DLD1 (cell line): ENCODE results near the gene ROR1.
"Not testable (repeated sequence)": the region's sequence is repeated elsewhere in the genome, so short reads cannot be mapped to it uniquely, and the experiment has no call there.

Source experiments
- in situ Hi-C: cut with HindIII; loops from 2 replicates; pipeline ENCODE4 v1.10.0; 2017; ENCODE audit warnings: low sequenced_read_pairs

The ROR1 gene

DNA sequence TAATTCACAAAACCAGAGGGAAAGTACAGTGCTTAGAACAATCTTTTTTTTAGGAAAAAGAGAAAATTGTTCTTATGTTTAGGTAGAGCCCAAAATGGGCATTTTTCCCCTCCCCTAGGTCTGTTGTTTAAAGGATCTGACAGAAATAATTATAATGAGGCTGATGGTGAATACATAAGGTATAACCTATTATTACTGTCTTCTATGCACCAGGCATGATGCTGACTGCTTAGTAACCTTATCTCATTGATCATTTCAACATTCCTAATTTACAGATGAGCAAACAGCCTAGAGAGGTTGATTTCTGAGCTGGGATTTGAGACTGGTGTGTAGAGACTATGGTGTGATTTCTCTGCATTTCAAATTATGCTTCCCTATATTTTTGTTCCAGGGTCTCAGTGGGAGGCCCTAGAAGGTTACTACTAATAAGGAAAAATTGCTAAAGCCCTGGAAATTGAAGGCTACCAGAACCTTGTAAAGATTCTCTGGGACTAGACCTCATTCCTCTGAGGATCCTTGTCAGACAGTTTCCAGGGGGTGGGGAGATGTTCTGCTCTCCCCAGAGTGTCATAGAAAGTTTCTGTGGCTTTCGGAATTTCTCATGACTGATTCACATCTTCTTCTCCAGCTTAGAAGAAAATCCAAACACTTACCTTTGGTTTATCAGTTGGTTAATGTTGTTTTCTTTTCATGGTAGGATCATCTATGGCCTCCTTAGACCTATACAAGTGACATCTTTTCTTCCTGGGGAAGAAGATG, 44.9 kb downstream of the ROR1 start:
- in situ Hi-C loops, result loop anchor here (10.0 kb wide), 1 partner anchor 46 kb away; no protein-coding TSS in a partner anchor

GRCh38 chr1:63819795-63820194, 46.0 kb downstream of the ROR1 start:
- in situ Hi-C loops, result loop anchor here (10.0 kb wide), 1 partner anchor 45 kb away; no protein-coding TSS in a partner anchor

DNA sequence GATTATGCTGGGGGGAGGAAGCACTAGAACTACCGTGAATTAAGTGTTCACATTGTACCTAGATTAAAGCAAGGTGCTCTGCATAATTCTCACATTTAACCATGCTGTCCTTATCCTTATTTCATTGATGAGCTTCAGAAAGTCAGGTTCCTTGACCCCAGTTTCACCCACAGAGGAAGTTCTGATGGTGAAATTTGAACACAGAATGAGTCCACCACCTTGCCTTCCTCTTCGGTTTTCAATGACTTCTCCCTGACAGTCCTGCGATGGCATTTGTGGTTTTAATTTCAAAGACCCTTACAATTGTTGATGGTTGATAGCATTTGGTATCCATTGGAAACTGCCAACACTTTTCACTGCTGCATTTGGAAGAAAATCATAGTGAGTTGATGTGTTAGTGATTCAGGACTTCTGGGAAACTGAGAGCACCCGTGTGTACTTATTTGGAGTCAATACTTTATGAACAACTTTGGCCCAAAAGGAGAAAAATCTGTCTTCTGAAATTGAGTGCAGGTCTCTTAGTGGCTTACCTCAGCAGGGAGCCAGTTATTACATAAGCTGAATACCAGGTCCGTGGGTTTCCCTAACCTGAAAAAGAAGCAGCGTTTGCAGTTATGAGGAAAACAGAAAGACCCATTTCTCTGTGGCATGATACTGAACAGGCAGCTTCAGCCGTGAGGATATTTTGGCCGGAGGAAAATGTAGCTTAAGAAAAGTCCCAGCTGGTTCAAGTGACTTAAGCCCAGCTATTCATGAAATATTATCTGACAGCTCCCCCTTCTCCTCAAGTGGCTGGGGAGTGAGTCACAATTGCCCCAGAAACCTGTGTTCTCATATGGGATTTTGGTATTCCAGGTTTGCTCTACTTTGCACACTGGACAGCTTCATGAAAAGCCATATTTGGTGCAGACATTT, 47.5 kb downstream of the ROR1 start:
- in situ Hi-C loops, result no loop called here

- in situ Hi-C loops, result no loop called here
These were observed 48.7 kb downstream of the ROR1 start for GRCh38 chr1:63822540-63822939.

- in situ Hi-C loops, result no loop called here
These were observed 50.6 kb downstream of the ROR1 start for GRCh38 chr1:63824451-63824850.

DNA sequence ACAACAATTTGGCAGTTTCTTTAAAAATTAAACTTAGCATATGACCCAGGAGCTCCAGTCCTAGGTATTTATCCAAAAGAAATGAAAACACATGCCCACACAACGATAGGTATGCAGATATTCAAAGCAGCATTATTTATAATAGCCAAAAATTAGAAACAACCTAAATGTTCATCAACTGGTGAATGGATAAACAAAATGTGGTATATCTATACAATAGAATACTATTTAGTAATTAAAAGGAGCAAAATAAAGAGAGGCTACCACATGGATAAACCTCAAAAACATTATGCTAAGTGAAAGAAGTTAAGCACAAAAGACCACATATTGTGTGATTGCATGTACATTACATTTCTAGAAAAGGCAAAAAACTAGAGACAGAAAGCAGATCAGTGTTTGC, 51.3 kb downstream of the ROR1 start:
- in situ Hi-C loops, result no loop called here

DNA sequence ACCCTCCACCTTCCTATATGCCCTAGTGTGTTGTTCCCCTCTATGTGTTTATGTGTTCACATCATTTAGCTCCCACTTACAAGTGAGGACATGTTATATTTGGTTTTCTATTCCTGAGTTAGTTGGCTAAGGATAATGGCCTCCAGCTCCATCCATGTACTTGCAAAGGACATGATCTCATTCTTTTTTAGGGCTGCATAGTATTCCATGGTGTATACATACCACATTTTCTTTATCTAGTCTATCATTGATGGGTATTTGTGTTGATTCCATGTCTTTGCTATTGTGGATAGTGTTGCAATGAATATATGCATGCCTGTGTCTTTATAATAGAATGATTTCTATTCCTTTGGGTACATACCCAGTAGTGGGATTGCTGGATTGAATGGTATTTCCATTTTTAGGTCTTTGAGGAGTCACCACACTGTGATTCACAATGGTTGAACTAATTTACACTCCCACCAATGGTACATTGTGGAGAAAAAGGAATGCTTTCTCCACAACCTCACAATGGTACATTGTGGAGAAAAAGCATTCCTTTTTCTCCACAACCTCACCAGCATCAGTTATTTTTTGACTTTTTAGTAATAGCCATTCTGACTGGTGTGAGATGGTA, 52.5 kb downstream of the ROR1 start:
- in situ Hi-C loops, result not testable (repeated sequence)

DNA sequence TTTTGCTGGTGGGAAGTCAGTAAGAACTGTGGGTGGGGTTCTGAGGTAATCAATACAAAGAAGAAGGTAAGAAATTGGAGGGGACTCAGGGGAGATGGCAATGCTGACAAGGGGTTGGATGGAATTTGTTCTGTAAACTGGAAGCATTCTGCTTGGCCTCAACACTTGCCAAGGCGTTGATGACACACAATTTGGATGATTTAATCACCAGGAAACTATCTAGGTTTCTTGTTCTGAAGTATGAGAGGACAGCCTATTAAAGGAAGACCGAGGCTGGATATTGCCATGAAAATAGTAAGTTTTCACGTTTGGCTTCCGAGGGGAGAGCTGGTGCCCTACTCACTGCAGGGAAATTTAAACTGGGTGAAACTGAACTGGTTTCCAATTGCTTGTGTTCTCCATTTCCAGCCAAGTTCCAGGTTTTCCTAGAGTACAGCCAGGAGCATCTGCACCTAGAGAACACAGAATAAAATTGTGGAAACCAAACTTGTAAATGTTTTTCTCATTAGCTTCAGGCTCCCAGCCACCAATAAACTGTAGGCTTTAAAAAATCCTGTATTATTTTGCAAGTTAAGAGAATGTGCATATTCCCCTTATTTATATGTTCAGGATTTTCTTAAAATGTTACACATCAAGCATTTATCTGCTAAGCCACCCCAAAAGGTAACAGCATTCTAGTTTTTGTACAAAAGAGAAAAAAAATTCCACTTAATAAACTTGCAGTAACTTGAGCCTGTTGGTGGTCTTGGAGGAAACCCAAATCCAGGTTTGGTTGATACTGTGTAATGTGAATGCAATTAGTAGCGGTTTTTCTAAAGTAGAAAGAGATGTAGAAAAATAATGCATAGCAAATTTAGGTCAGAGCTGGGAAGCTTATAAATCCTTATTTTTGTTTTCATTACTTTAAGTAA, 53.8 kb downstream of the ROR1 start:
- in situ Hi-C loops, result no loop called here

DNA sequence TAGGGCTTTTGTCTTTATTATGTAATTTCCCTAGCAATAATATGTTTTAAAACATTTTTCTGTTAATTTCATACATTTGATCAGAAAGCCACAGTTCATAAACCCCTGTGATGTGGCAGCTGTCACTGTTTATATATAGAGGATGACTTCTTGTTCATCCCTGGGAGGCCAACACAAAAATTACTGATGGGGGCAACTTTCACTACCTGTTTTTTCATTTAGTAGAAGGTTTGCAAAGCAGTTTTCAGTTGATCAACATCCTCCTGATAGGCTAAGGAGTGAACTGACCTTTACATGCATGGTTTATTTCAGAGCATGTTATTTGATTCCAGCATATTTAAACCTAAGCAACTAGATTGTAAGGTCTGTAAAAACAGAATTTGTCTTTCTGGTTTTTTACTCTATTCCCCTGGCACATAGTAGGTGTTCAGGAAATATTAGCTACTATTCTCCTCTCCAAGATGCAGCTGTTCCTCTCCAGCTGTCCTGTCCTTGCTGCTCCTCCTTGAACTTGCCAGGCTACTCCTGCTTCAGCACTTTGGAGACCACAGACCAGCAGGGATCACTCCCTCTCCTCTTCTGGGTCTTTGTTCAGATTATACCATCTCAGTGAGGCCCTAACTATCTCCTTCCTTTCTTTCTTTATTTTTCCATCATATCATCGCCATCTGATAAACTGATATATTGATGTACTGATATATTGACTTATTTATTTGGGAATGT, 54.7 kb downstream of the ROR1 start:
- in situ Hi-C loops, result no loop called here

DNA sequence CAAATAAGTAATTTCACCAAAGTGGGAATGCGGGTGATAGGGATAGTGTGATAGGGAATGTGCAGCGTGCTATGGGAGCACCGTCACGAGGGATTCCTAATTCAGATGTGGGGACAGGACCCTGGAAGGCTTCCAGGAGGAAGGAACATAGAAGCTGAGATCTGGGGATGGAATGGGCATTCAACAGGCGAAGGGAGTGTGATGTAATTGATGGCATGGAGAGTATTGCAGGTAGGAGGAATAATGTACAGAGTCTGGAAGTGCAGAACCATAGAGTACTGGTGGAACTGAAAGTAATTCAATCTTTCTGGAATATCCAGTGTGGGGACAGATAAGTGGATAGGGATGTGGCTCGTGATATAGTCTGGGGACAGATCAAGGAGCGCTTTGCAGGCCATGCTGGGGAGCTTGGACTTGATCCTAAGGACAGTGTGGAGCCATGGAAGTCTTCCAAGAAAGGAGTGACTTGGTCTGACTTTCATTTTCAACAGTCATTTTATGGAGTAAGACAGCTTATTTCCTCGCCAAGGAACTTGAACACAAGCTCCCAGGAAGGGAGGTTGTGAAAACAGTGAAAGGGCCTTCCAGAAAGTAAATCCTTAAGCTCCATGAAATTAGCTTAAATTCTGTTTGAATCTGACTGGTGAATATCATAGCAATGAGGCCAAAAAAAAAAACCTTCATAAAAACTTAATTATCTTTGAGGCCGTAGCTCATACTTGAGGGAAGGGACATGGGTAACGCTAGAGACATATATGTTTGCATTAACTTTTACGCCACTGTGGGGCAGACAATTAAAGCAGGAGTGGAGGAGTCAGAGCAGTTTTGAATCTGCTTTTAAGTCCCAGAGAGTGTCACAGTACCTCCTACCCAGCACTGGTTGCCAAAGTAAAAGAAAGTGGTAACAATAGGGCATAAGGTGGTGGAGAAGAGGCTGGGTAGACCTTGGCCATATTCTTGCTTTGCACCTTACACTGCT, 55.8 kb downstream of the ROR1 start:
- in situ Hi-C loops, result no loop called here

DNA sequence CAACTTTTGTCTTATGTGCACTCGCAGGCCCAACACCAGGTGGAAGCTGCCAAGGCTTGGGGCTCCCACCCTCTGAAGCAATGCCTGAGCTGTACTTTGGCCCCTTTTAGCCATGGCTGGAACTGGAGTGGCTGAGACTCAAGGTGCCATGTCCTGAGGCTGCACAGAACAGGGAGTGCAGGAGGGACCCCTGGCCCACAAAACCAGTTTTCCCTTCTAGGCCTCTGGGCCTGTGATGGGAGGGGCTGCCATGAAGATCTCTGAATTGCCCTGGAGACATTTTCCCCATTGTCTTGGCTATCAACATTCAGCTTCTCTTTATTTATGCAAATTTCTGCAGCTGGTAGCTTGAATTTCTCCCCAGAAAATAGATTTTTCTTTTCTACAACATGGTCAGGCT, 57.6 kb downstream of the ROR1 start:
- in situ Hi-C loops, result no loop called here

DNA sequence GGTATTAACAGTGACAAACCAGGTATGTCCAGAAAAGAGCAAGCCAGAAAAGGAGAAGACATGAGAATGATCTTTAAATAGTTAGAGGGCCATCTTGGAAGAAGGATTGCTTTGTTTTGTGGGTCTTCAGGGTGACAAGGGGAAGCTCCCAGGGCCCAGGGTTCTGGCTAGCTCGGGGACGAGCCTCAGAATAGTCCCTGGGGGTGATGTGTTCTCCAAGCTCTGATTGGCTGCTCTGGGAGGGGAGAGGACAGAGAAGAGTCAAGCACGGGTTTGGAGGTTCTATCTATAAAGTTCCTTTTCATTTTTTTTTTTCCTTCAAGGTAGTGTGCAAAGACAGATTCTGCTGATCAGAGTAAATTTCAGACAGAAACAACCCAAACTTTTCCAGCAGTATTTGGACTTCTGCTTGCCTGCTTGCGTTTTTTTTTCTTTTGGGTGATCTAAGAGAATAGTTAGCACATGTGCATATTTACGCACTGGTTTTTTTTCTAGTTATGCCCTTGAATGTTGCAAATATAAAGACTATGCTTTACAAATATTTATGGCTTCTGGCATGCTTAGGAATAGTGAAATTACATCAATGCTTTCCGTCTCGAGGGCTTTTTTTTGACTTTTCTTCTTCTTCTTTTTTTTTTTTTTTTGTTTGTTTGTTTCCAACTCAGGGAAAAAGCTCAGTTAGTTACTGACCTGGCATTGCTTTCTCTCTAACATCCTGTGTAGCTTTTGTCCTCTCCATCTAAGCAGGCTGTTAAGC, 59.7 kb downstream of the ROR1 start:
- in situ Hi-C loops, result no loop called here

DNA sequence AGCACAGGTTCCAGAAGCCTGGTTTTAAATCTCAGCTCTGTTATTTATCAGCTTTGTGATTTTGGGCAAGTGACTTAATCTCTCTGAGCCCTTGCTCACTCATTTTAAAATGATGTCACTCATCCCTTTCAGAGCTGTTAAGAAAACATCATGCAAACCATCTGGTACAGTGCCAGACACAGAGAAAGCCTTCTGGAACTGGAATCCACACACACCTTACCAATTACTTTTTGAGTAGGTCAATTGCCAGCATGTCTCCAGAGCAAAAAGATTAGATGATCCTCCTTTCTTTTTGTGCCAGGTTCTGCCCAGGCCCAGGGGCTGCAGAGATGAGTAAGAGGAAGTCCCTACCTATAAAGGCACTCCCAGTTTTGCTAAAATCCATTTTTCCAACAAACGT, 61.3 kb downstream of the ROR1 start:
- in situ Hi-C loops, result no loop called here

- in situ Hi-C loops, result no loop called here
These were observed 62.6 kb downstream of the ROR1 start for GRCh38 chr1:63836374-63836773.

GRCh38 chr1:63836830-63837229, 63.0 kb downstream of the ROR1 start:
- in situ Hi-C loops, result no loop called here

DNA sequence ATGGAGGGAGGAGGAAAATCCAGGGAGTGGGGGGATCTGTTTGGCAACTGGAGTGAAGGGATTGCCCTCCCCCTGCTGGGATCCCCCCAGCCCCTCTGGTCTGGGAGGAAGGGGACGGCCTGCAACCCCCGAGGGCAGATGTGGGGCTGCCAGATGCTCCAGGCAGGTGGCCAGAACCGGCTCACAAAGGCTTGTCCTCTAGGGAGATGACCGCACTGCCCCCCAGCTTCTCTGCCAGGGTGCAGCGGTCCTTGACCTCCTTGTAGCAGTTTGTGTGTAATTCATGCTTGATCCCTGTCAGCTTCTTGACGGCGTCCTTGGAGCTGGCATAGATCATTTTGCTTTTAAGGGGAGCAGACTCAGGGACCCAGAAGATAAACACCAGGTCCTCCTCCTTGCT, 69.2 kb downstream of the ROR1 start:
- in situ Hi-C loops, result no loop called here

GRCh38 chr1:63843884-63844283, 70.1 kb downstream of the ROR1 start:
- in situ Hi-C loops, result no loop called here

DNA sequence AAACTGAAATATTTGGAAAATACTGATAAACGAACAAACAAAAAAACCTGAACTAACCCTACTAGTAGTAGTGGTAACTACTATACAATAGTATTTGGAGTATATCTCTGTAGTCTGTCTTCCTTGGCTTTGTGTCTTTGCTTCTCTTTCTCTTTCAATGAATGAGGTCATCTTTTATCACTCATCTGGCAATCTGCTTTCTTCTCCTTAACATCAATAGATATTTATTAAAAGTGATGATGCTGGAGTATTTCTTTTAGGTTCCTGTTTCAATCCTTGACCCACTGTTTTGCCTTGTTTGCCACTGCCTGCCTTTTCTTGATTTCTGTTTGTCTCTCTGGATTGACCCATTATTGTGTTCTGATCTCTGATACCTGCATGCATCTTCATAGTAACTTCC, 71.5 kb downstream of the ROR1 start:
- in situ Hi-C loops, result no loop called here
